Peyer's patch (tissue), 4 donors: ENCODE measurements around the gene MMP21.

Experiments
- POLR2A ChIP-seq, 2 donors: fragments of 450-650 bp; IDR thresholded peaks; one replicate each; pipeline ENCODE4 v1.5.1; 2017; ENCODE audit warnings: antibody characterized with exemption in 2 of 2, mild to moderate bottlenecking in 2 of 2, moderate library complexity in 2 of 2
- TF ChIP-seq, protein P1 (sequence below), 6 experiments: fragments of 450-650 bp in 4 of 6; fragments of 200-600 bp in 2 of 6; sonication (generic) in 1 of 6; IDR thresholded peaks; one replicate each; pipeline ENCODE4 v1.5.1; 2017 to 2019; ENCODE audit warnings: antibody characterized with exemption in 6 of 6, mild to moderate bottlenecking in 3 of 6, moderate library complexity in 1 of 6

DNA sequence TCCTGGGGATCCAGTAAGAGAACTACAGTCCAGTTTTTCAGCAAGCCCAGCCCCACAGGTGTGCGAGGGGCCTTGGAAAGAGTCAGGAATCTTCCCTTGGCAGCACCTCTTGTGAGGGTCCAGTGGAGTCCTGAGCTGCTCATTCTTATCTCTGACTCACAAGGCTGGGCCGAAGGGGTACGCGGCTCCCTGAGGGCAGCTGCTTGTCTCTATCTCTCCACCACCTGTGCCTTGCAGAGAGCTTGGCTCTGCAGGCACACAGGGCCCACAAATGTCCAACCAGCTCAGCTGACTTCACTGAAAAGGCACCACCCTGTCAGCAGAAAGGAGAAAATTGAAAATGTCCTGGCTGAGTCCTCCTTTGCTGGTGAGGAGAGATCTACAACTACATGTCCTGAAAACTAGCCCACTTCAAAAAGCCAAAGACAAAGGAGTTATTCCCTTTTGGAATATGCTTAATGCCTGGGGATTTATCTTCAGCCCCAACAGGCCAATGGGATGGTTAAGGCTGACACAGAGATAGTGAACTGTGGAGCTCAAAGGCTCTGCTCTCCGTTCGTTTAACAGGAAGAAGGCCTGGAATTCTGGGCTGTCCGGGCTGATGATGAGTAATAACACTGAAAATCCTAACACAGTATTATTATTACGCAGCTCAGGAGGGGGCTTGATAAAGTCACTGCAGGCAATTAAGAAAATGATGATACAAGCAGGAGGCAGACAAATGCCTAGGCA, 24.0 kb upstream of the MMP21 start:
- TF ChIP-seq, protein P1, sequence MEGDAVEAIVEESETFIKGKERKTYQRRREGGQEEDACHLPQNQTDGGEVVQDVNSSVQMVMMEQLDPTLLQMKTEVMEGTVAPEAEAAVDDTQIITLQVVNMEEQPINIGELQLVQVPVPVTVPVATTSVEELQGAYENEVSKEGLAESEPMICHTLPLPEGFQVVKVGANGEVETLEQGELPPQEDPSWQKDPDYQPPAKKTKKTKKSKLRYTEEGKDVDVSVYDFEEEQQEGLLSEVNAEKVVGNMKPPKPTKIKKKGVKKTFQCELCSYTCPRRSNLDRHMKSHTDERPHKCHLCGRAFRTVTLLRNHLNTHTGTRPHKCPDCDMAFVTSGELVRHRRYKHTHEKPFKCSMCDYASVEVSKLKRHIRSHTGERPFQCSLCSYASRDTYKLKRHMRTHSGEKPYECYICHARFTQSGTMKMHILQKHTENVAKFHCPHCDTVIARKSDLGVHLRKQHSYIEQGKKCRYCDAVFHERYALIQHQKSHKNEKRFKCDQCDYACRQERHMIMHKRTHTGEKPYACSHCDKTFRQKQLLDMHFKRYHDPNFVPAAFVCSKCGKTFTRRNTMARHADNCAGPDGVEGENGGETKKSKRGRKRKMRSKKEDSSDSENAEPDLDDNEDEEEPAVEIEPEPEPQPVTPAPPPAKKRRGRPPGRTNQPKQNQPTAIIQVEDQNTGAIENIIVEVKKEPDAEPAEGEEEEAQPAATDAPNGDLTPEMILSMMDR (IDR thresholded peaks at IDR 0.05): no peak
- no peak for TF ChIP-seq POLR2A (IDR thresholded peaks at IDR 0.05)
